K562 (cell line): ENCODE data around the gene MPIG6B. TPM values are rescaled to one million over a fixed set of nuclear protein-coding genes. Genes with fewer than 3 reads are reported as not detected.

Experiments used
- ATAC-seq: fragments of 200-7000 bp; cut with Tn5 transposase; 3 replicates; pipeline ENCODE4 v1.9.1; 2020; ENCODE audit warnings: moderate library complexity
- BruUV-seq: library from RNA; stranded (reverse); fragments of 400-500 nt; replicated peaks from 2 replicates; lab custom pipeline; 2021; lab: Mats Ljungman, UMichigan
- CTCF ChIA-PET: fragments of 300-600 bp; formaldehyde crosslinking; extraction: SDS; loops from one replicate; lab custom pipeline; 2021; ENCODE audit warnings: low intra/inter-chr PET ratio; lab: Yijun Ruan, JAX
- POLR2A ChIA-PET: fragments of 300-600, 350-650 bp; sonication (Branson Sonifier 250); formaldehyde crosslinking; extraction: SDS; loops from one replicate; lab custom pipeline; 2021; ENCODE audit warnings: antibody characterized with exemption, inconsistent platforms; lab: Yijun Ruan, JAX
- DNase-seq, 4 experiments: peaks; one replicate each; pipeline versions ENCODE4 v3.0.0 to v3.0.0-alpha.2; 2011 to 2018; ENCODE audit warnings: low spot score in 3 of 4, mixed read lengths in 3 of 4; ENCODE audit errors: extremely low read depth in 1 of 4
- FAIRE-seq: peaks from 2 replicates; lab custom pipeline; 2011; peaks lifted over from hg19 to GRCh38; lab: Jason Lieb, UNC
- H2AFZ ChIP-seq: 2 replicates; pipeline ENCODE4 v1.6.0; 2011; ENCODE audit warnings: low read depth, low read length, control low read depth, inconsistent platforms
- H3K27ac ChIP-seq: fragments of 200-600 bp; 3 replicates; pipeline ENCODE4 v1.8.0; 2011; ENCODE audit warnings: low read depth, mild to moderate bottlenecking, control low read depth, inconsistent platforms, low read length, moderate library complexity, mixed read lengths; ENCODE audit errors: extremely low read depth
- H3K27me3 ChIP-seq, 2 experiments: fragments of 300-600 bp in 1 of 2; 2 replicates in 1 of 2; 3 replicates in 1 of 2; pipeline versions ENCODE4 v1.6.0 to v1.8.0; 2011; ENCODE audit warnings: inconsistent platforms in 2 of 2, low read length in 2 of 2, mild to moderate bottlenecking in 1 of 2, mixed read lengths in 1 of 2, moderate library complexity in 1 of 2; ENCODE audit not compliant: control insufficient read depth in 2 of 2, insufficient read depth in 2 of 2
- H3K36me3 ChIP-seq: fragments of 300-600 bp; 3 replicates; pipeline ENCODE4 v1.8.0; 2011; ENCODE audit warnings: mild to moderate bottlenecking, low read length, inconsistent platforms; ENCODE audit not compliant: control insufficient read depth, insufficient read depth
- H3K4me1 ChIP-seq, 2 experiments: fragments of 200-600 bp in 1 of 2; replicated peaks in 1 of 2; 2 replicates in 1 of 2; 3 replicates in 1 of 2; pipeline versions ENCODE4 v1.5.1 to v1.8.0; 2011; ENCODE audit warnings: inconsistent platforms in 2 of 2, low read length in 2 of 2, mild to moderate bottlenecking in 1 of 2, mixed read lengths in 1 of 2, moderate library complexity in 1 of 2; ENCODE audit not compliant: control insufficient read depth in 2 of 2, insufficient read depth in 2 of 2
- H3K4me2 ChIP-seq: 2 replicates; pipeline ENCODE4 v1.6.1; 2011; ENCODE audit warnings: low read length, control low read depth, inconsistent platforms, mixed read lengths; ENCODE audit not compliant: insufficient read depth
- H3K4me3 ChIP-seq: fragments of 200-600 bp; sonication (generic), shearing (Covaris generic); 2 replicates; pipeline ENCODE4 v1.5.1; 2016; ENCODE audit warnings: control low read depth, inconsistent platforms
- H3K79me2 ChIP-seq: fragments of 200-600 bp; 3 replicates; pipeline ENCODE4 v1.8.0; 2011; ENCODE audit warnings: low read length, inconsistent platforms; ENCODE audit not compliant: control insufficient read depth, insufficient read depth
- H3K9ac ChIP-seq, 2 experiments: 2 replicates each; pipeline versions ENCODE4 v1.6.0 to v1.6.1; 2011; ENCODE audit warnings: low read depth in 2 of 2, low read length in 2 of 2, control low read depth in 1 of 2, inconsistent platforms in 1 of 2, mild to moderate bottlenecking in 1 of 2, mixed read lengths in 1 of 2; ENCODE audit not compliant: insufficient read depth in 1 of 2
- H3K9me1 ChIP-seq: one replicate; pipeline ENCODE4 v1.6.0; 2011; ENCODE audit warnings: inconsistent platforms, mild to moderate bottlenecking, low read length, moderate library complexity; ENCODE audit not compliant: control insufficient read depth, insufficient read depth
- H3K9me3 ChIP-seq: replicated peaks from 2 replicates; pipeline ENCODE4 v1.5.1; 2011; ENCODE audit warnings: low read depth, low read length, inconsistent platforms; ENCODE audit not compliant: control insufficient read depth, insufficient read depth
- H4K20me1 ChIP-seq: replicated peaks from 2 replicates; pipeline ENCODE4 v1.6.1; 2011; ENCODE audit warnings: low read length, inconsistent platforms, mixed read lengths; ENCODE audit not compliant: control insufficient read depth, insufficient read depth
- CREB1 ChIP-seq, 2 experiments: sonication (generic) in 1 of 2; formaldehyde crosslinking in 1 of 2; IDR thresholded peaks; 2 replicates each; pipeline versions ENCODE4 v1.6.1 to v1.8.0; 2012 to 2022; ENCODE audit warnings: inconsistent platforms in 1 of 2, mild to moderate bottlenecking in 1 of 2, missing genetic modification reagents in 1 of 2, moderate library complexity in 1 of 2
- E2F5 ChIP-seq: sonication (generic); formaldehyde crosslinking; IDR thresholded peaks from 2 replicates; pipeline ENCODE4 v1.8.0; 2022; ENCODE audit warnings: mild to moderate bottlenecking, missing genetic modification reagents
- HDGF ChIP-seq: fragments of 450-650 bp; IDR thresholded peaks from 2 replicates; pipeline ENCODE4 v1.6.1; 2016
- IFI16 ChIP-seq: fragments of 250-450 bp; sonication (Bioruptor Pico); IDR thresholded peaks from 2 replicates; pipeline ENCODE4 v2.1.2; 2022; ENCODE audit warnings: mild to moderate bottlenecking, inconsistent platforms
- MCM7 ChIP-seq, 2 experiments: fragments of 450-650 bp; IDR thresholded peaks; 2 replicates each; pipeline ENCODE4 v1.6.1; 2016 to 2018
- MEIS2 ChIP-seq: fragments of 450-650 bp; IDR thresholded peaks from 2 replicates; pipeline ENCODE4 v1.6.1; 2014; ENCODE audit warnings: mild to moderate bottlenecking; ENCODE audit not compliant: partially characterized antibody
- SMC3 ChIP-seq: conservative IDR thresholded peaks from 2 replicates; pipeline ENCODE4 v1.6.1; 2011; ENCODE audit warnings: low read depth, low read length, improper control_type of control experiment; ENCODE audit not compliant: insufficient read depth
- ZBTB17 ChIP-seq: fragments of 450-650 bp; formaldehyde crosslinking; IDR thresholded peaks from 2 replicates; pipeline ENCODE4 v1.4.0; 2020; ENCODE audit warnings: mild to moderate bottlenecking
- ZNF280B ChIP-seq: fragments of 250-450 bp; sonication (Bioruptor Pico); IDR thresholded peaks from 2 replicates; pipeline ENCODE4 v1.5.1; 2021; ENCODE audit warnings: mild to moderate bottlenecking
- ZNF76 ChIP-seq: fragments of 250-450 bp; sonication (Bioruptor Pico); IDR thresholded peaks from 2 replicates; pipeline ENCODE4 v1.4.0; 2020; ENCODE audit warnings: mild to moderate bottlenecking, moderate library complexity, borderline replicate concordance
- WGBS: fragments of 100-300 bp; shearing (Covaris generic); methylation state at CpG from one replicate; pipeline ENCODE4 v1.1.6; 2016; ENCODE audit warnings: low coverage, mixed read lengths; ENCODE audit not compliant: insufficient coverage; ENCODE audit errors: missing lambda C conversion rate; 5-methylcytosine and 5-hydroxymethylcytosine counted together
- in situ Hi-C: fragments of 300-500 bp; cut with MboI; formaldehyde crosslinking; loops from 4 replicates; pipeline ENCODE4 v1.15.0; 2018; ENCODE audit warnings: inconsistent platforms, mixed read lengths
- intact Hi-C: fragments of 100-400 bp; cut with micrococcal nuclease; formaldehyde crosslinking; loops from 2 replicates; pipeline ENCODE4 v1.14.2; 2022
- polyA plus RNA-seq, 8 experiments: library from polyadenylated mRNA; depleted of rRNA in 4 of 8; stranded (reverse) in 5 of 8; unstranded in 3 of 8; fragments of >200 nt; fragmentation: Nextera tagmentation in 2 of 8; fragmentation: Illumina TruSeq in 1 of 8; extraction: Ambion mirVana in 2 of 8; extraction: Trizol in 1 of 8; gene quantifications; 2 replicates each; pipeline versions ENCODE4 v1.2.1 to v1.2.3, GENCODE V29; 2011 to 2014; ENCODE audit warnings: inconsistent platforms in 1 of 8, missing spikeins in 1 of 8
- total RNA-seq, 7 experiments: library from RNA; depleted of rRNA in 6 of 7; stranded (reverse); fragments of >200 nt in 6 of 7; fragmentation: Illumina TruSeq in 2 of 7; extraction: Trizol in 2 of 7; gene quantifications; 2 replicates each; pipeline versions ENCODE4 v1.2.1 to v1.2.3, GENCODE V29; 2011 to 2021; ENCODE audit warnings: low replicate concordance in 1 of 7

MPIG6B gene
- total and polyA plus RNA-seq, 9 of the 15 experiments (the other 6 are each of a cell fraction or from before 2014, with no cell fraction given) = 0.11 to 1.2 (median 0.28) TPM; not detected in 1

GRCh38 chr6:31727034-31727716, 4.0 kb downstream of the MPIG6B start:
- H3K4me3 ChIP-seq = no peak overlapping the region
- H3K79me2 ChIP-seq = peaks cover 19% of the 10 kb centered on the region; the same call in 2 of the 3 replicates
- peak in 1 of 4 experiments; percentile 72 for DNase-seq
- H3K36me3 ChIP-seq = peaks cover 47% of the 10 kb centered on the region
- H4K20me1 ChIP-seq = no peaks in the 10 kb centered on the region
- no peaks in the 10 kb centered on the region for H3K9me3 ChIP-seq
- H3K9ac ChIP-seq = peak overlapping the region; percentile 38 to 82
- 38% methylated on average over 7 of the region's 7 CpGs for WGBS
- H3K4me2 ChIP-seq = peak overlapping the region; percentile 37
- H3K4me1 ChIP-seq = peaks cover 46 to 70% of the 10 kb centered on the region in 2 experiments
- intact Hi-C loops (no loop called here), in situ Hi-C loops (no loop called here)
- peak overlapping the region; percentile 71 for H2AFZ ChIP-seq
- H3K9me1 ChIP-seq = peaks cover 5% of the 10 kb centered on the region
- H3K27ac ChIP-seq = peak overlapping the region; percentile 64
- no TSS peak for BruUV-seq
- POLR2A ChIA-PET = interaction anchor here (0.5 to 15.0 kb wide), 22 partner anchors 8 to 377 kb away, joined by 3 to 236 read pairs (median 3); partner anchors contain the start of genes ABHD16A, BAG6, C6orf47 and CLIC1
- CTCF ChIA-PET = no interaction called here
- ATAC-seq = no peak
- no peaks in the 10 kb centered on the region for H3K27me3 ChIP-seq
- no peak for FAIRE-seq
- 0 out of 2 replicates have a peak, but pooled peaks have one; percentile 77 for TF ChIP-seq E2F5
- TF ChIP-seq MCM7 (IDR thresholded peaks at IDR 0.05) = no peak
- 0 out of 2 replicates have a peak, but pooled peaks have one; percentile 17 for TF ChIP-seq SMC3
- peak; percentile 94 for TF ChIP-seq MEIS2
- peak; percentile 50; the same call in 1 of the 2 replicates for TF ChIP-seq CREB1 (IDR thresholded peaks at IDR 0.05)
- no peak for TF ChIP-seq CREB1 (CRISPR knock-in tag; IDR thresholded peaks at IDR 0.05)
- no peak for TF ChIP-seq IFI16 (CRISPR knock-in tag)
- peak; percentile 69; the same call in 1 of the 2 replicates for TF ChIP-seq ZBTB17 (CRISPR knock-in tag)
- no peak for TF ChIP-seq ZNF280B (CRISPR knock-in tag)
- peak; percentile 62; the same call in 1 of the 2 replicates for TF ChIP-seq HDGF
- TF ChIP-seq ZNF76 (CRISPR knock-in tag) = no peak
